Type B pancreatic cell (in vitro differentiated cells): ENCODE data around the gene COL6A3. TPM values are rescaled to one million over a fixed set of nuclear protein-coding genes. Genes with fewer than 3 reads are reported as not detected.

Experiments used
- DNase-seq: peaks from one replicate; pipeline ENCODE4 v3.0.0; 2021; ENCODE audit warnings: mixed read lengths; ENCODE audit not compliant: unreplicated experiment; ENCODE audit errors: extremely low spot score
- H3K27ac Mint-ChIP-seq: 2 replicates; pipeline ENCODE4 v1.8.0; 2021; ENCODE audit warnings: mild to moderate bottlenecking, mixed read lengths
- H3K27me3 Mint-ChIP-seq: 2 replicates; pipeline ENCODE4 v1.8.0; 2021; ENCODE audit warnings: mixed read lengths
- H3K36me3 Mint-ChIP-seq: 2 replicates; pipeline ENCODE4 v1.8.0; 2021; ENCODE audit warnings: mixed read lengths
- H3K4me1 Mint-ChIP-seq: one replicate; pipeline ENCODE4 v1.8.0; 2021; ENCODE audit warnings: mixed read lengths; ENCODE audit not compliant: unreplicated experiment
- H3K4me3 Mint-ChIP-seq: 2 replicates; pipeline ENCODE4 v1.8.0; 2021; ENCODE audit warnings: mild to moderate bottlenecking, mixed read lengths
- H3K9me3 Mint-ChIP-seq: 2 replicates; pipeline ENCODE4 v1.8.0; 2021; ENCODE audit warnings: mixed read lengths
- CTCF ChIP-seq: fragments of 200-600 bp; sonication (generic); conservative IDR thresholded peaks from 2 replicates; pipeline ENCODE4 v1.5.0; 2021; ENCODE audit warnings: antibody characterized with exemption, mild to moderate bottlenecking
- total RNA-seq: library from RNA; stranded (reverse); gene quantifications from 2 replicates; pipeline ENCODE4 v1.2.1, GENCODE V29; 2021; ENCODE audit warnings: low replicate concordance

The COL6A3 gene
- total RNA-seq, 1 donor from 2014 or later = 157 TPM

- peaks cover 25% of the 10 kb centered on the region for H3K27me3 Mint-ChIP-seq
- no peak overlapping the region for H3K4me3 Mint-ChIP-seq
- peaks cover 27% of the 10 kb centered on the region for H3K4me1 Mint-ChIP-seq
- TF ChIP-seq CTCF = no peak
- H3K27ac Mint-ChIP-seq = no peak overlapping the region
- H3K36me3 Mint-ChIP-seq = no peaks in the 10 kb centered on the region
- no peak for DNase-seq
- no peaks in the 10 kb centered on the region for H3K9me3 Mint-ChIP-seq
These were observed 27.8 kb upstream of the COL6A3 start for GRCh38 chr2:237441605-237442274.

- H3K36me3 Mint-ChIP-seq = no peaks in the 10 kb centered on the region
- no peak overlapping the region for H3K4me3 Mint-ChIP-seq
- no peaks in the 10 kb centered on the region for H3K9me3 Mint-ChIP-seq
- TF ChIP-seq CTCF = no peak
- H3K27ac Mint-ChIP-seq = no peak overlapping the region
- peaks cover 32% of the 10 kb centered on the region for H3K4me1 Mint-ChIP-seq
- DNase-seq = no peak
- H3K27me3 Mint-ChIP-seq = peaks cover 25% of the 10 kb centered on the region
These were observed 26.9 kb upstream of the COL6A3 start for GRCh38 chr2:237440819-237441281.

GRCh38 chr2:237438080-237438940 is 24.3 kb upstream of the COL6A3 start:
- no peak overlapping the region for H3K4me3 Mint-ChIP-seq
- TF ChIP-seq CTCF = no peak
- no peaks in the 10 kb centered on the region for H3K9me3 Mint-ChIP-seq
- DNase-seq = no peak
- H3K36me3 Mint-ChIP-seq = no peaks in the 10 kb centered on the region
- H3K4me1 Mint-ChIP-seq = peaks cover 46% of the 10 kb centered on the region
- no peak overlapping the region for H3K27ac Mint-ChIP-seq
- peaks cover 24% of the 10 kb centered on the region for H3K27me3 Mint-ChIP-seq

GRCh38 chr2:237437566-237437965 is 23.6 kb upstream of the COL6A3 start:
- H3K36me3 Mint-ChIP-seq = no peaks in the 10 kb centered on the region
- H3K27me3 Mint-ChIP-seq = peaks cover 24% of the 10 kb centered on the region
- H3K27ac Mint-ChIP-seq = no peak overlapping the region
- H3K4me1 Mint-ChIP-seq = peaks cover 46% of the 10 kb centered on the region
- TF ChIP-seq CTCF = no peak
- no peaks in the 10 kb centered on the region for H3K9me3 Mint-ChIP-seq
- H3K4me3 Mint-ChIP-seq = no peak overlapping the region
- DNase-seq = no peak

- TF ChIP-seq CTCF = no peak
- Mint-ChIP-seq H3K27me3 (peaks cover 23% of the 10 kb centered on the region), H3K9me3 (no peaks in the 10 kb centered on the region), H3K36me3 (no peaks in the 10 kb centered on the region), H3K4me1 (peaks cover 34% of the 10 kb centered on the region), H3K4me3 (no peak overlapping the region), H3K27ac (no peak overlapping the region)
- no peak for DNase-seq
These were observed 22.1 kb upstream of the COL6A3 start for GRCh38 chr2:237435844-237436587.
